ENCODE measurements around the gene MED1. TPM values are rescaled to one million over a fixed set of nuclear protein-coding genes. Genes with fewer than 3 reads are reported as not detected.
"Not testable (repeated sequence)": the region's sequence is repeated elsewhere in the genome, so short reads cannot be mapped to it uniquely, and the experiment has no call there.

MED1 gene
- polyA plus RNA-seq, 2 donors: 5.0 to 6.8 TPM

DNA sequence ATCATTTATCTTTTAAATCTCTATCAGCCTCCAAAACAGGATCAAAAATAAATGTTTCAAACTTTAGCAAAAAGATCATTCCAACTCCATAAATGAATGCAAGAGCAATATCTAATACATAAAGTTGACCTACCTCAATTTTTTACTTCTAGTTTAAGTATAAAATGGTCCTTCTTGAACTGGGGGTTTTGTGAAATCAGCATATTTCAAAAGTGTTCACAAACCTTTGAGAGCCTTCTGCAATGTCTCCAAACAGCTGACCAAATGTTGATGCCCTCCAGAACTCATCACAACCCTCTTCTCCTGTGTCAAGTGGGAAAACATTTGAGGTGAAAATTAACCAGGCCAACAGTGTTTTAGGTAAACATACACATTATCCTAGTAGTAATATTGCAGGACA, 7.7 kb downstream of the MED1 start:
- H3K36me3 ChIP-seq (ENCODE audit: control insufficient read depth in 2 of 2, insufficient read depth in 2 of 2, low read length in 1 of 2): peaks cover 6 to 8% of the 10 kb centered on the region in 2 donors
- H3K27me3 ChIP-seq (ENCODE audit: control insufficient read depth in 1 of 2, insufficient read depth in 2 of 2, low read length in 2 of 2): no peaks in the 10 kb centered on the region
- no peak overlapping the region for H3K4me3 ChIP-seq (ENCODE audit: low read depth in 1 of 2, low read length in 2 of 2)
- no peaks in the 10 kb centered on the region for H3K9me3 ChIP-seq (ENCODE audit: control insufficient read depth in 2 of 2, insufficient read depth in 1 of 2, low read depth in 1 of 2, low read length in 1 of 2)
- no peak overlapping the region for H3K27ac ChIP-seq (ENCODE audit: low read depth in 2 of 2, low read length in 1 of 2)
- H3K4me1 ChIP-seq (ENCODE audit: control insufficient read depth in 2 of 2, insufficient read depth in 2 of 2, low read length in 1 of 2): no peaks in the 10 kb centered on the region

- H3K4me3 ChIP-seq (ENCODE audit: low read depth in 1 of 2, low read length in 2 of 2); H3K36me3 ChIP-seq (ENCODE audit: control insufficient read depth in 2 of 2, insufficient read depth in 2 of 2, low read length in 1 of 2); H3K27me3 ChIP-seq (ENCODE audit: control insufficient read depth in 1 of 2, insufficient read depth in 2 of 2, low read length in 2 of 2); H3K27ac ChIP-seq (ENCODE audit: low read depth in 2 of 2, low read length in 1 of 2); H3K9me3 ChIP-seq (ENCODE audit: control insufficient read depth in 2 of 2, insufficient read depth in 1 of 2, low read depth in 1 of 2, low read length in 1 of 2); H3K4me1 ChIP-seq (ENCODE audit: control insufficient read depth in 2 of 2, insufficient read depth in 2 of 2, low read length in 1 of 2): not testable (repeated sequence)
- 99 to 100% methylated on average over 2 of the region's 2 CpGs for WGBS, 2 donors
Observed at GRCh38 chr17:39439868-39440267, 11.2 kb downstream of the MED1 start.

DNA sequence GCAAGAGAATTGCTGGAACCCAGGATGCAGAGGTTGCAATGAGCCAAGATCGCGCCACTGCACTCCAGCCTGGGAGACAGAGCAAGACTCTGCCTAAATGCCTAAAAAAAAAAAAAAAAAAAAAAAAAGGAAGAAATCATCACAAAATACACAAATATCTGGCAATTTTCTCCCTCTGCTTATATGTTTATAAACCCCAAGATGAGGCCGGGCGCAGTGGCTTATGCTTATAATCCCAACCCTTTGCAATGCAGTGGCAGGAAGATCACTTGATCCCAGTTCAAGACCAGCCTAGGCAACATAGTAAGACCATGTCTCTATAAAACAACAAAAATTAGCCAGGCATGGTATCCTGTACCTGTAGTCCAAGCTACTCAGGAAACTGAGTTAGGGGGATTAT, 21.5 kb downstream of the MED1 start:
- Histone ChIP-seq H3K36me3 (ENCODE audit: control insufficient read depth in 2 of 2, insufficient read depth in 2 of 2, low read length in 1 of 2) (peaks cover 13 to 19% of the 10 kb centered on the region in 2 donors), H3K4me1 (ENCODE audit: control insufficient read depth in 2 of 2, insufficient read depth in 2 of 2, low read length in 1 of 2) (no peaks in the 10 kb centered on the region), H3K9me3 (ENCODE audit: control insufficient read depth in 2 of 2, insufficient read depth in 1 of 2, low read depth in 1 of 2, low read length in 1 of 2) (no peaks in the 10 kb centered on the region), H3K4me3 (ENCODE audit: low read depth in 1 of 2, low read length in 2 of 2) (no peak overlapping the region), H3K27me3 (ENCODE audit: control insufficient read depth in 1 of 2, insufficient read depth in 2 of 2, low read length in 2 of 2) (no peaks in the 10 kb centered on the region), H3K27ac (ENCODE audit: low read depth in 2 of 2, low read length in 1 of 2) (no peak overlapping the region)
- 97 to 99% methylated on average over 4 of the region's 4 CpGs for WGBS, 2 donors

GRCh38 chr17:39416141-39416540, 34.9 kb downstream of the MED1 start:
- WGBS, 2 donors: 90 to 95% methylated on average over 1 of the region's 1 CpG

GRCh38 chr17:39410279-39410678, 40.8 kb downstream of the MED1 start:
- Histone ChIP-seq H3K9me3 (ENCODE audit: control insufficient read depth in 2 of 2, insufficient read depth in 1 of 2, low read depth in 1 of 2, low read length in 1 of 2) (no peaks in the 10 kb centered on the region), H3K4me3 (ENCODE audit: low read depth in 1 of 2, low read length in 2 of 2) (no peak overlapping the region), H3K36me3 (ENCODE audit: control insufficient read depth in 2 of 2, insufficient read depth in 2 of 2, low read length in 1 of 2) (peaks cover 16 to 31% of the 10 kb centered on the region in 2 donors), H3K4me1 (ENCODE audit: control insufficient read depth in 2 of 2, insufficient read depth in 2 of 2, low read length in 1 of 2) (no peaks in the 10 kb centered on the region), H3K27ac (ENCODE audit: low read depth in 2 of 2, low read length in 1 of 2) (no peak overlapping the region), H3K27me3 (ENCODE audit: control insufficient read depth in 1 of 2, insufficient read depth in 2 of 2, low read length in 2 of 2) (no peaks in the 10 kb centered on the region)
- WGBS, 2 donors: 96 to 97% methylated on average over 13 of the region's 13 CpGs

More at GRCh38 chr17:39416141-39416540, 34.9 kb downstream of the MED1 start:
- Histone ChIP-seq H3K27me3 (ENCODE audit: control insufficient read depth in 1 of 2, insufficient read depth in 2 of 2, low read length in 2 of 2) (no peaks in the 10 kb centered on the region), H3K36me3 (ENCODE audit: control insufficient read depth in 2 of 2, insufficient read depth in 2 of 2, low read length in 1 of 2) (peaks cover 20 to 26% of the 10 kb centered on the region in 2 donors), H3K4me3 (ENCODE audit: low read depth in 1 of 2, low read length in 2 of 2) (no peak overlapping the region), H3K4me1 (ENCODE audit: control insufficient read depth in 2 of 2, insufficient read depth in 2 of 2, low read length in 1 of 2) (no peaks in the 10 kb centered on the region), H3K9me3 (ENCODE audit: control insufficient read depth in 2 of 2, insufficient read depth in 1 of 2, low read depth in 1 of 2, low read length in 1 of 2) (no peaks in the 10 kb centered on the region), H3K27ac (ENCODE audit: low read depth in 2 of 2, low read length in 1 of 2) (no peak overlapping the region)

GRCh38 chr17:39408360-39408759, 42.7 kb downstream of the MED1 start:
- Histone ChIP-seq H3K27ac (ENCODE audit: low read depth in 2 of 2, low read length in 1 of 2) (no peak overlapping the region), H3K27me3 (ENCODE audit: control insufficient read depth in 1 of 2, insufficient read depth in 2 of 2, low read length in 2 of 2) (no peaks in the 10 kb centered on the region), H3K4me1 (ENCODE audit: control insufficient read depth in 2 of 2, insufficient read depth in 2 of 2, low read length in 1 of 2) (no peaks in the 10 kb centered on the region), H3K4me3 (ENCODE audit: low read depth in 1 of 2, low read length in 2 of 2) (no peak overlapping the region), H3K36me3 (ENCODE audit: control insufficient read depth in 2 of 2, insufficient read depth in 2 of 2, low read length in 1 of 2) (peaks cover 12 to 23% of the 10 kb centered on the region in 2 donors), H3K9me3 (ENCODE audit: control insufficient read depth in 2 of 2, insufficient read depth in 1 of 2, low read depth in 1 of 2, low read length in 1 of 2) (no peaks in the 10 kb centered on the region)
- WGBS, 2 donors: 81 to 83% methylated on average over 2 of the region's 2 CpGs

GRCh38 chr17:39406951-39407350, 44.1 kb downstream of the MED1 start:
- Histone ChIP-seq H3K4me3 (ENCODE audit: low read depth in 1 of 2, low read length in 2 of 2) (no peak overlapping the region), H3K9me3 (ENCODE audit: control insufficient read depth in 2 of 2, insufficient read depth in 1 of 2, low read depth in 1 of 2, low read length in 1 of 2) (no peaks in the 10 kb centered on the region), H3K4me1 (ENCODE audit: control insufficient read depth in 2 of 2, insufficient read depth in 2 of 2, low read length in 1 of 2) (no peaks in the 10 kb centered on the region), H3K36me3 (ENCODE audit: control insufficient read depth in 2 of 2, insufficient read depth in 2 of 2, low read length in 1 of 2) (peaks cover 12 to 21% of the 10 kb centered on the region in 2 donors), H3K27me3 (ENCODE audit: control insufficient read depth in 1 of 2, insufficient read depth in 2 of 2, low read length in 2 of 2) (no peaks in the 10 kb centered on the region), H3K27ac (ENCODE audit: low read depth in 2 of 2, low read length in 1 of 2) (no peak overlapping the region)
- 73 to 76% methylated on average over 1 of the region's 1 CpG for WGBS, 2 donors

DNA sequence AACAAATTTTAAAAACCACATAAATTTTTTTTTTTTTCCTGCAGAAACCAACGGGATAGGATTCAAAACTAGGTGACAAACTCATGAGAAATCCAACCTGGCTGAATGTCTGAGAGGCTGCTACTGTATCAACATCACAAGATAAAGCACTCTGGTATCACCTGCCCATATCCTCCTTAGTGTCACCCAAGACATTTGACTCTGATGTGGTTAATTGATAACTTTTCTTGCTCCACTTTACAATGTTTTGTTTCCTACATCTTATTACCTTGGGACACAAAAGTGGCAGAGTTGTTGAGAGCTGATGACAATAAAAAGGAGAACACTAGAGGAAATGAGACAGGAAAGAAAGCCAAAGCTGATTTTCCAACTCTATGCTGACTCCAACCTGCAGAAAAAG, 45.6 kb downstream of the MED1 start:
- Histone ChIP-seq H3K36me3 (ENCODE audit: control insufficient read depth in 2 of 2, insufficient read depth in 2 of 2, low read length in 1 of 2) (peaks cover 11 to 17% of the 10 kb centered on the region in 2 donors), H3K27me3 (ENCODE audit: control insufficient read depth in 1 of 2, insufficient read depth in 2 of 2, low read length in 2 of 2) (no peaks in the 10 kb centered on the region), H3K27ac (ENCODE audit: low read depth in 2 of 2, low read length in 1 of 2) (no peak overlapping the region), H3K9me3 (ENCODE audit: control insufficient read depth in 2 of 2, insufficient read depth in 1 of 2, low read depth in 1 of 2, low read length in 1 of 2) (no peaks in the 10 kb centered on the region), H3K4me1 (ENCODE audit: control insufficient read depth in 2 of 2, insufficient read depth in 2 of 2, low read length in 1 of 2) (no peaks in the 10 kb centered on the region), H3K4me3 (ENCODE audit: low read depth in 1 of 2, low read length in 2 of 2) (no peak overlapping the region)
- WGBS, 2 donors: 51 to 52% methylated on average over 1 of the region's 1 CpG

- peak overlapping the region in 1 of 2 donors; percentile 17 for H3K27ac ChIP-seq (ENCODE audit: low read depth in 2 of 2, low read length in 1 of 2)
- WGBS, 2 donors: 64 to 71% methylated on average over 6 of the region's 6 CpGs
Observed at GRCh38 chr17:39404542-39405378, 46.3 kb downstream of the MED1 start.

More at GRCh38 chr17:39404542-39405378, 46.3 kb downstream of the MED1 start:
- Histone ChIP-seq H3K9me3 (ENCODE audit: control insufficient read depth in 2 of 2, insufficient read depth in 1 of 2, low read depth in 1 of 2, low read length in 1 of 2) (no peaks in the 10 kb centered on the region), H3K36me3 (ENCODE audit: control insufficient read depth in 2 of 2, insufficient read depth in 2 of 2, low read length in 1 of 2) (peaks cover 5 to 10% of the 10 kb centered on the region in 2 donors), H3K4me1 (ENCODE audit: control insufficient read depth in 2 of 2, insufficient read depth in 2 of 2, low read length in 1 of 2) (no peaks in the 10 kb centered on the region), H3K4me3 (ENCODE audit: low read depth in 1 of 2, low read length in 2 of 2) (no peak overlapping the region), H3K27me3 (ENCODE audit: control insufficient read depth in 1 of 2, insufficient read depth in 2 of 2, low read length in 2 of 2) (no peaks in the 10 kb centered on the region)

All from esophagus (tissue), 2 donors.